B cell (primary cell): ENCODE data around the gene ADRB2. TPM values are rescaled to one million over a fixed set of nuclear protein-coding genes. Genes with fewer than 3 reads are reported as not detected.

ENCODE experiments used
- ATAC-seq: fragments of 200-7000 bp; cut with Tn5 transposase; one replicate; pipeline ENCODE4 v1.10.0; 2021; ENCODE audit warnings: low read depth, mild to moderate bottlenecking, moderate number of reproducible peaks, moderate library complexity
- CTCF ChIA-PET: fragments of 350-600 bp; sonication (Branson Sonifier 250); formaldehyde crosslinking; loops from one replicate; lab custom pipeline; 2021; ENCODE audit warnings: antibody characterized with exemption, inconsistent platforms; lab: Charles Lee
- POLR2A ChIA-PET: fragments of 350-600 bp; sonication (Branson Sonifier 250); formaldehyde crosslinking; loops from one replicate; lab custom pipeline; 2021; ENCODE audit warnings: antibody characterized with exemption; lab: Charles Lee
- DNase-seq: peaks from one replicate; pipeline ENCODE4 v3.0.0; 2013
- H2AFZ ChIP-seq: 2 replicates; pipeline ENCODE4 v1.6.1; 2012; ENCODE audit warnings: mild to moderate bottlenecking, low read depth, low read length; ENCODE audit not compliant: insufficient read depth, poor library complexity, severe bottlenecking
- H3K27ac ChIP-seq, 2 donors: 1 replicate in 1 of 2; 2 replicates in 1 of 2; pipeline ENCODE4 v1.5.1; 2012 to 2013; ENCODE audit warnings: low read length in 2 of 2, mild to moderate bottlenecking in 2 of 2, moderate library complexity in 1 of 2
- H3K27me3 ChIP-seq, 4 experiments: fragments of 200-600 bp in 1 of 4; sonication (generic) in 1 of 4; replicated peaks in 1 of 4; 1 replicate in 2 of 4; 2 replicates in 2 of 4; pipeline versions ENCODE4 v1.6.1 to v1.7.0; 2013 to 2016; ENCODE audit warnings: low read length in 3 of 4, mild to moderate bottlenecking in 2 of 4, mixed read lengths in 1 of 4, moderate library complexity in 1 of 4; ENCODE audit not compliant: insufficient read depth in 4 of 4, control insufficient read depth in 3 of 4; ENCODE audit errors: control extremely low read depth in 1 of 4
- H3K36me3 ChIP-seq, 2 experiments: replicated peaks in 1 of 2; 1 replicate in 1 of 2; 2 replicates in 1 of 2; pipeline versions ENCODE4 v1.6.1 to v1.7.1; 2013; ENCODE audit warnings: low read length in 1 of 2; ENCODE audit not compliant: insufficient read depth in 2 of 2, control insufficient read depth in 1 of 2; ENCODE audit errors: control extremely low read depth in 1 of 2, extremely low read depth in 1 of 2
- H3K4me1 ChIP-seq, 2 donors: fragments of 200-600 bp in 1 of 2; sonication (generic) in 1 of 2; 1 replicate in 1 of 2; 2 replicates in 1 of 2; pipeline versions ENCODE4 v1.5.1 to v1.6.1; 2013 to 2017; ENCODE audit warnings: low read length in 2 of 2; ENCODE audit not compliant: control insufficient read depth in 2 of 2, insufficient read depth in 2 of 2
- H3K4me2 ChIP-seq: replicated peaks from 2 replicates; pipeline ENCODE3; 2012; ENCODE audit warnings: mild to moderate bottlenecking, low read depth, low read length; ENCODE audit not compliant: poor library complexity, severe bottlenecking
- H3K4me3 ChIP-seq, 5 experiments: fragments of 200-600 bp in 1 of 5; sonication (generic) in 1 of 5; 1 replicate in 3 of 5; 2 replicates in 2 of 5; pipeline versions ENCODE4 v1.5.1 to v1.7.0; 2011 to 2016; ENCODE audit warnings: low read length in 4 of 5, mild to moderate bottlenecking in 4 of 5, low read depth in 2 of 5, control low read depth in 1 of 5, moderate library complexity in 1 of 5; ENCODE audit not compliant: insufficient read depth in 1 of 5; ENCODE audit errors: control extremely low read depth in 1 of 5, extremely low read depth in 1 of 5
- H3K79me2 ChIP-seq: fragments of 200-600 bp; sonication (generic); one replicate; pipeline ENCODE4 v1.6.0; 2016; ENCODE audit warnings: low read length; ENCODE audit not compliant: control insufficient read depth, insufficient read depth
- H3K9ac ChIP-seq: fragments of 200-600 bp; sonication (generic); 2 replicates; pipeline ENCODE4 v1.6.1; 2017; ENCODE audit warnings: mild to moderate bottlenecking, low read length, moderate library complexity
- H3K9me3 ChIP-seq, 3 donors: one replicate each; pipeline versions ENCODE4 v1.6.1 to v1.7.1; 2013; ENCODE audit warnings: low read length in 2 of 3; ENCODE audit not compliant: control insufficient read depth in 2 of 3, insufficient read depth in 1 of 3; ENCODE audit errors: control extremely low read depth in 1 of 3
- H4K20me1 ChIP-seq: 2 replicates; pipeline ENCODE4 v1.6.0; 2012; ENCODE audit warnings: mild to moderate bottlenecking, low read length; ENCODE audit not compliant: insufficient read depth, control insufficient read depth, poor library complexity, severe bottlenecking
- H3K27ac Mint-ChIP-seq: one replicate; pipeline ENCODE4 v1.8.0; 2021; ENCODE audit warnings: mixed read lengths
- H3K27me3 Mint-ChIP-seq: one replicate; pipeline ENCODE4 v1.8.0; 2021; ENCODE audit warnings: mixed read lengths
- H3K4me1 Mint-ChIP-seq: one replicate; pipeline ENCODE4 v1.8.0; 2021; ENCODE audit warnings: mixed read lengths
- H3K4me3 Mint-ChIP-seq: one replicate; pipeline ENCODE4 v1.8.0; 2021; ENCODE audit warnings: mixed read lengths
- H3K9me3 Mint-ChIP-seq: one replicate; pipeline ENCODE4 v1.8.0; 2022; ENCODE audit warnings: mixed read lengths; ENCODE audit not compliant: insufficient read depth
- CTCF ChIP-seq: fragments of 200-600 bp; IDR thresholded peaks from one replicate; pipeline ENCODE4 v1.8.0; 2022; ENCODE audit warnings: antibody characterized with exemption, mild to moderate bottlenecking
- EZH2 ChIP-seq: IDR thresholded peaks from 2 replicates; pipeline ENCODE4 v1.6.1; 2012; ENCODE audit warnings: borderline replicate concordance, low read depth, mild to moderate bottlenecking, moderate library complexity, low read length; ENCODE audit not compliant: insufficient read depth, poor library complexity, severe bottlenecking
- WGBS: methylation state at CpG from one replicate; pipeline ENCODE4 v1.1.5; 2013; ENCODE audit warnings: missing lambda C conversion rate; ENCODE audit not compliant: insufficient coverage; 5-methylcytosine and 5-hydroxymethylcytosine counted together
- intact Hi-C: fragments of 100-400 bp; cut with micrococcal nuclease; formaldehyde crosslinking; loops from one replicate; pipeline ENCODE4 v1.10.0; 2022
- polyA plus RNA-seq: library from polyadenylated mRNA; depleted of rRNA; stranded (reverse); fragments of >200 nt; gene quantifications from 2 replicates; pipeline ENCODE4 v1.2.3, GENCODE V29; 2012
- total RNA-seq, 2 donors: library from RNA; stranded (reverse); fragments of 120-200 nt in 1 of 2; gene quantifications; 1 replicate in 1 of 2; 2 replicates in 1 of 2; pipeline versions ENCODE4 v1.2.3 to v1.2.4, GENCODE V29; 2013 to 2022

The ADRB2 gene
- total and polyA plus RNA-seq, 2 donors (not counting 1 experiment from before 2014, with no cell fraction given): 6.0 to 12.4 TPM

GRCh38 chr5:148853868-148854267 lies 27.5 kb downstream of the ADRB2 start:
- WGBS: 82% methylated on average over 1 of the region's 2 CpGs
- Histone ChIP-seq H3K36me3 (no peaks in the 10 kb centered on the region), H3K4me1 (peaks cover 13 to 27% of the 10 kb centered on the region in 2 donors), H3K9me3 (no peaks in the 10 kb centered on the region), H2AFZ (no peak overlapping the region), H3K4me3 (no peak overlapping the region), H4K20me1 (no peaks in the 10 kb centered on the region), H3K9ac (no peak overlapping the region), H3K27ac (no peak overlapping the region), H3K27me3 (no peaks in the 10 kb centered on the region), H3K4me2 (no peak overlapping the region), H3K79me2 (no peaks in the 10 kb centered on the region)
- DNase-seq (no peak), ATAC-seq (no peak)
- H3K9me3 Mint-ChIP-seq: no peaks in the 10 kb centered on the region
- no peaks in the 10 kb centered on the region for H3K27me3 Mint-ChIP-seq
- CTCF ChIA-PET: interaction anchor here (0.7 to 1.4 kb wide), 3 partner anchors 26 to 113 kb away, joined by 3 to 4 read pairs (median 3); no protein-coding TSS in a partner anchor
- intact Hi-C loops: no loop called here
- H3K4me1 Mint-ChIP-seq: peaks cover 21% of the 10 kb centered on the region
- no peak for TF ChIP-seq CTCF
- TF ChIP-seq EZH2: no peak
- POLR2A ChIA-PET: no interaction called here
- H3K27ac Mint-ChIP-seq: no peak overlapping the region
- no peak overlapping the region for H3K4me3 Mint-ChIP-seq

GRCh38 chr5:148855249-148856008 lies 29.0 kb downstream of the ADRB2 start:
- Histone ChIP-seq H3K36me3 (no peaks in the 10 kb centered on the region), H3K9ac (no peak overlapping the region), H4K20me1 (no peaks in the 10 kb centered on the region), H3K27ac (no peak overlapping the region), H3K9me3 (no peaks in the 10 kb centered on the region), H3K4me1 (peaks cover 3 to 28% of the 10 kb centered on the region in 2 donors), H3K4me3 (no peak overlapping the region), H3K27me3 (no peaks in the 10 kb centered on the region), H3K79me2 (no peaks in the 10 kb centered on the region), H2AFZ (no peak overlapping the region), H3K4me2 (no peak overlapping the region)
- POLR2A ChIA-PET: no interaction called here
- TF ChIP-seq EZH2 (no peak), CTCF (no peak)
- Mint-ChIP-seq H3K27me3 (no peaks in the 10 kb centered on the region), H3K4me1 (peaks cover 23% of the 10 kb centered on the region), H3K27ac (no peak overlapping the region), H3K9me3 (no peaks in the 10 kb centered on the region), H3K4me3 (no peak overlapping the region)
- CTCF ChIA-PET: no interaction called here
- ATAC-seq (no peak), DNase-seq (no peak)
- intact Hi-C loops: no loop called here
- WGBS: 100% methylated on average over 2 of the region's 5 CpGs
